Neural cell (in vitro differentiated cells): ENCODE measurements around the gene GMDS.

Experiments
- CTCF ChIP-seq: fragments of 450-650 bp; IDR thresholded peaks from 2 replicates; pipeline ENCODE4 v1.5.1; 2014; ENCODE audit warnings: antibody characterized with exemption, mild to moderate bottlenecking, moderate library complexity; ENCODE audit not compliant: poor library complexity, severe bottlenecking
- EP300 ChIP-seq: fragments of 450-650 bp; conservative IDR thresholded peaks from 2 replicates; pipeline ENCODE4 v1.6.1; 2014; ENCODE audit warnings: antibody characterized with exemption, mild to moderate bottlenecking, moderate library complexity; ENCODE audit not compliant: poor library complexity, severe bottlenecking
- EZH2 ChIP-seq: fragments of 200-600, 300-800 bp; shearing (Covaris generic), sonication (generic); IDR thresholded peaks from 2 replicates; pipeline ENCODE4 v1.6.1; 2014; ENCODE audit warnings: antibody characterized with exemption, low read length, borderline replicate concordance, mild to moderate bottlenecking; ENCODE audit not compliant: insufficient read depth, poor library complexity, severe bottlenecking
- POLR2AphosphoS5 ChIP-seq: IDR thresholded peaks from 2 replicates; pipeline ENCODE4 v1.6.1; 2012
- RAD21 ChIP-seq: fragments of 450-650 bp; conservative IDR thresholded peaks from 2 replicates; pipeline ENCODE4 v1.6.1; 2014; ENCODE audit warnings: antibody characterized with exemption, mild to moderate bottlenecking, moderate library complexity
- REST ChIP-seq: IDR thresholded peaks from 2 replicates; pipeline ENCODE4 v1.6.1; 2012; ENCODE audit warnings: borderline replicate concordance
- SMC3 ChIP-seq: fragments of 450-650 bp; conservative IDR thresholded peaks from 2 replicates; pipeline ENCODE4 v1.6.1; 2014; ENCODE audit warnings: antibody characterized with exemption, mild to moderate bottlenecking, moderate library complexity; ENCODE audit not compliant: poor library complexity

GRCh38 chr6:2188856-2189384 lies 56.5 kb downstream of the GMDS start:
- TF ChIP-seq CTCF (no peak), POLR2AphosphoS5 (no peak), RAD21 (no peak), EP300 (no peak), EZH2 (no peak), REST (no peak), SMC3 (no peak)
